Activated T-cell treated with anti-CD3 and anti-CD28 coated beads for 4 hours (primary cell): Measurements from ENCODE around the gene CES3.
"Not testable (repeated sequence)": the region's sequence is repeated elsewhere in the genome, so short reads cannot be mapped to it uniquely, and the experiment has no call there.

Experiments
- DNase-seq: peaks from one replicate; pipeline ENCODE4 v3.0.0-alpha.2; 2020

The CES3 gene

GRCh38 chr16:66974156-66974931 is 13.3 kb downstream of the CES3 start:
- not testable (repeated sequence) for DNase-seq

GRCh38 chr16:66974932-66975246 is 13.8 kb downstream of the CES3 start:
- peak; percentile 37 for DNase-seq

DNA sequence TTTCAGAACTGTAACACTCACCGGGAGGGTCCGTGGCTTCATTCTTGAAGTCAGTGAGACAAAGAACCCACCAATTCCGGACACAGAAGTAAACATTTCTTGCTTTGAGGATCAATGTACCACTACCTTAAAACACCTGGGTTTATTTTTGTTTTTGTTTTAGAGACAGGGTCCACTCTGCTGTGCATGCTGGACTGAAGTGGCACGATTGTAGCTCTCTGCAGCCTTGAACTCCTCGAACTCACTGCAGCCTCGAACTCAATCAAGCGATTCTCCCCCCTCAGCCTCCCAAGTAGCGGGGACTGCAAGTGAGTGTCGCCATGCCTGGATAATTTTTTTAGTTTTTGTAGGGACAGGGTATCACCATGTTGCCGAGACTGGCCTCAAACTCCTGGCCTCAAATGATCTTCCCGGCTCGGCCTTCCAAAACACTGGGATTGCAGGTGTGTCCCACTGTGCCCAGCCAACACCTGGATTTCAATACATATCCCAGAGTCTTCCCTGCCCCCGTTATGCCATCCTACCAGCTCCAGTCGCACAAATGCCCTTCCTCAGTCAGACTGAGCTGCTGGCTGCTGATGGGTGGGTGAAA is 14.3 kb downstream of the CES3 start:
- DNase-seq: no peak

DNA sequence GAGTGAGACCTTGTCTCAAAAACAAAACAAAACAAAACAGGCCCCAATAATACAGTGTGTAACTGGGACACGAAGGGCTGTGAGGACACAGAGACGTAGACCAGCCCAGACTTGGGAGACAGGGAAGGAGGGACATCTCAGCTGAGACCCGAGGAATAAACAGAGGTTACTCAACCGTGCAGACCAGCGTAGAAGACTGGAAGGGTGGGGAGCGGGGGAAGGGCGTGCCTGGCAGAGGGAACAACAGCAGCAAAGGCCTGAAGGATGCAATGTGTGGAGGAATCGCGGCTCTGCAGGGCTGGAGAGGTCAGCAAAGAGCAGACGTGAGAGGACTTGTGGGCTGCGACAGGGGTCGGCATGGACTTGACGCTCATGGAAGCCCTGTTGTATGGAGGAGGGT is 15.7 kb downstream of the CES3 start:
- DNase-seq: no peak

DNA sequence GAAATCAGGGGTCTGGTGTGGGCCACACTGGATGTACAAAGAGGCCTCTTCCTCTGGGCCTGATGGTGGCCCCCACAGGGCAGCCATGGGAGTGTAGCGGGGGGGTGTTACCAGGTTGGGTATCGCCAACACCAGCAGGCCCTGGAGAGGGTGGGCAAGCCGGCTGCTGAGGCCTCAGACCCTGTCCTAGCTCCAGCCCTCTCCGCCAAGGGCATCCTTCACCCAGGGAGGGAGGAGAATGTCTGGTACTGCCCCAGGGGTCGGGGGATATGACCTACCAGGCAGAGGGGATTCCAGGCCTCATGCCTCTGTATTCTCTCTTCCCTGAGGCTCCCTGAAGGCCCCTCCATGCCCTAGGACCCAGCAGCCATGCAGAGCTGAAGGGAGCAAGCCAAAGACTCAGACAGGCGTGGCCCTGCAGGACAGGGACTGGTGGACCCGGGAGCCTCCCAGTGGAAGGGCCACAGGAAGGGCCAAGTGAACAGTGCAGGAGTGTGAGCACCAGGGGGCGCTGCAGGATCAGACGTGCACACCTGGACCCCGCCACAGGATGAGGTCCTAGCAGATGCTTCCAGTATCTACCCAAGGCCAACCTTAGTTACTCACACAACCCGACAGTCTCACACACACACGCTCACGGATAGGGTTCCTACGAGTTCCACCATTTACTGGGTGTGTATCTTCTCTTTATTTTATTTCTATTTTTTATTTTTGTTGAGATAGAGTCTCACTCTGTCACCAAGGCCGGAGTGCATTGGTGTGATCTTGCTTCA is 16.5 kb downstream of the CES3 start:
- peak; percentile 88 for DNase-seq

DNA sequence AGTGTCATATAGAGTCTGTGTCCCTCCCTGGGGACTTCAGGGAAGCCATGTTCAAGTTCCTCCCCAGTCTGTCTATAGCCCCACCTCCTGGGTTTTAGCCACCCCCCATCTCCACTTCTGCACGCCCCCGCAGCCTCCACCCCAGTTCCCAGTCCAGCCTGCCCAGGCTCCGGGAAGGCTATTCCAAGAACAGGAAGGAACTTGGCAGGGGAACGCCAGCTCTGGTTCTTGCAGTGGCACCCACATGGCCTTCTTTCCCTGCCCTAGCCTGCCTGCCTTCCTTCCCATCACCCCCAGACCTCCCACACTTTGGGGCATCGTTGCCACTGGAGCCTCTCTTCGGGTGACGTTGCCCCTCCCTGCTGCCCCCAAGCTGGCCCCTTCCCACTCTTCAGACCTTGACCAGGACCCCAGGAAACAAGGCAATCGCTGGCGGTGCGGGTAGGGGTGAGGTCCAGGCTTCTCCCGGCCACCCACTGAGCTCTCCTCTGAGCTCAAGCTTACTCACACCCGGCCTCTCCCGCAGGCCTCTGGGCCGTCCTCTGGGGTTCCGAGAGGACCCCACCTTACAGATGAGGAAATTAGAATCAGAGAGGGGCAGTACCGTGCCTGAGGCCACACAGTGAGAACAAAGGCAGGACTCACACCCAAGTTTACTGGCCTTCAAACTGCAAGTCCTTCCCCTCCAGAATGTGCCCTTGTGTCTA is 18.1 kb downstream of the CES3 start:
- DNase-seq: no peak

- DNase-seq: no peak
Observed at GRCh38 chr16:66983033-66983432, 22.0 kb downstream of the CES3 start.

DNA sequence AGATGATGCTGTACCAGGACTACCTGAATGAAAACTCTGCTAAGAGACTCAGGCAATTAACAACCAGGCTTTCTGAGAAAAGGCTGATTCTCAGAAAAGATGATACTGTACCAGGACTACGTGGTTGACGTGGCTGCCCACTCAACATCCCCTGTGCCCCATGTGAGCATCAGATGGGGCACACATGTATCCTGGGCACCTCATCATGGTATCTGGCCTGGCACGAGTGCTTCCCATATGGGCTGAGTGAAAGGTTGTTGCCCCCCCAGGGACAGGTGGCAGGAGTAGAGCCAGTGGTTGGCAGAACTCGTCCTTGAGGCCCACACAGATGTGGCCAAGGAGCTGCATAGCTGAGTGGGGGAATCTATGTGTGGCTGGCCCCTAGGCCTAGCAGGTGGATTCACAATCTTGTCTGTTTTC is 23.8 kb downstream of the CES3 start:
- peak; percentile 45 for DNase-seq

- DNase-seq: no peak
Observed at GRCh38 chr16:66986559-66986958, 25.5 kb downstream of the CES3 start.

- no peak for DNase-seq
Observed at GRCh38 chr16:66988197-66988788, 27.2 kb downstream of the CES3 start, which contains the start of gene CES4A. Gene CES4A (plus strand): TSS chr16:66988589. CDS start chr16:66988773, 184 bp downstream.

DNA sequence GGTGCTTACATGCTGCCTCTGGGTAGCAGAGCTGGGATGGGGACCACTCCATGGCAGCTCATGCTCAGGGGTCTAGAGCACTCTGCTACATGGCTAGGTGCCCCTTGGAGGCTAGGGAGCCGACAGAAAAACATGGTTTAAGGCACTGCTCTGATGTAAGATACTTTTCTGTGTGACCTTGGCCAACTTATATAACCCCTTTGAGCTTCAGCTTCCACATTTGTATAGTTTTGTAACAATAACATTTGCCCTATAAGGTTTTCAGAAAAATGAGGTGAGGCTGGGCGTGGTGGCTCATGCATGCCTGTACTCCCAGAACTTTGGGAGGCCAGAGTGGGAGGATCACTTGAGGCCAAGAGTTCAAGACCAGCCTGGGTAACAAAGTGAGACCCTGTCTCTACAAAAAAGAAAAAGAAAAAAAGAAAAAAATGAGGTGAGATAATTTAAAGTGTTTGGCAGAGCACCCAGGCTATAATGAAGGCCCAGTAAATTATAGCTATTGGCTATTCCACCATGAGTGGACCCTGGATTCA is 30.5 kb downstream of the CES3 start:
- DNase-seq: no peak

- DNase-seq: not testable (repeated sequence)
Observed at GRCh38 chr16:66993558-66993957, 32.5 kb downstream of the CES3 start.

DNA sequence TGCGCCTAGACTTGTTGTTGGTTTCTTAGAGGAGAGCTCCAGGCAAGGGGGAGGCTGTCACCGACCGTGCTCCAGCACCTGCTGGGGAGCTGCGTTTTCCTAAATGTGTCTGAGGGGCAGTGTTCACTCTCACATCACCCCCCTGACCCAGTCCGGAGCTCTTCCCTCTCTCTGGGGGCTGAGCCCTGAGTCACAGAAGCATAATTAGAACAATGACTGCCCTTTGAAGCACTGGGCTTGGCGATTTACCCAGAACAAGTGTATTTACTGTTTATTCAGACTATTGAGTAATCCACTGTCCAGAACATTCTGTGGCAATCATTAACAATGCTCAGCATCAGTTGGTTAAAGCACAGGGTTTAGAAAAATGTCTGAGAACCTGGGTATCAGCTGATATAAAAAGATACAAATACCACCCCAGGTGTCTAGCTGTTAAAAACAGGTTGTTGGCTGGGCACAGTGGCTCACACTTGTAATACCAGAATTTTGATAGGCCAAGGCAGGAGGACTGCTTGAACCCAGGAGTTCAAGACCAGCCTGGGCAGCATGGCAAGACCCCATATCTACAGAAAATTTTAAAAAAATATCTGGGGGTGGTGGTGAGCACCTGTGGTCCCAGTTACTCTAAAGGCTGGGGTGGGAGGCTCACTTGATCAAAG is 35.4 kb downstream of the CES3 start:
- DNase-seq: no peak

GRCh38 chr16:66996983-66997358 is 35.9 kb downstream of the CES3 start:
- DNase-seq: no peak

DNA sequence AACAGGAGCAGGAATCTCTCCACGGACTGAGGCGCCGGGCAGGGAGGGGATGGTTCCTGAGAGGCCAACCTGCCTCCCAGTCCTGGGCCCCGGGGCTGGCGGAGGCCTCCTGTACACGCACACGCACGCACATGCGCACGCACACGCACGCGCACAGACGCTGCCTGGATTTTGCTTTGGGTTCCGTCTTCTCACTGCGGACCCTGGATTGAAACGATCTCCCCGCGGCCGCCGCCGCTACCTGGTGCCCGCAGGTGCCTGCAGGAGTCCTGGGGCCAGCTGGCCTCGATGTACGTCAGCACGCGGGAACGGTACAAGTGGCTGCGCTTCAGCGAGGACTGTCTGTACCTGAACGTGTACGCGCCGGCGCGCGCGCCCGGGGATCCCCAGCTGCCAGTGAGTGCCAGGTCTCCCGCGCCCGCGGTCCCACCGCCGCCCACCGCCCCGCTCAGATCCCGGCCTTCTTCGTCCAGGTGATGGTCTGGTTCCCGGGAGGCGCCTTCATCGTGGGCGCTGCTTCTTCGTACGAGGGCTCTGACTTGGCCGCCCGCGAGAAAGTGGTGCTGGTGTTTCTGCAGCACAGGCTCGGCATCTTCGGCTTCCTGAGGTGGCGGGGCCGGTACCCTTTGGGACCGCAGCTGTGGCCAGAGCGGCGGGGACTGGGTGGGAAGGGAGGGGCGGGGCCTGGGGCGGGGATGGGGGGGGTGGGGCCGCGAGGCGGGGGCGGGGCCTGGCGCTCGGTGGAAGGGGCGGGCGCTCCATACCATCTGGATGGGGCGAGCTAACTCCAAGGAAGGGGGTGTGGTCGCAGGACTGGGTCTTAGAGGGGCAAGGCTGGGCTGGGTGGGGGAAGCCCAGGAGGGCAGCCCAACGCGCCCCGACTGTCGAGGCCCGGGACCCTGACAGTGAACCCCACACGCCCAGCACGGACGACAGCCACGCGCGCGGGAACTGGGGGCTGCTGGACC is 39.6 kb downstream of the CES3 start:
- DNase-seq: peak; percentile 36

GRCh38 chr16:67001726-67002125 is 40.7 kb downstream of the CES3 start:
- no peak for DNase-seq

GRCh38 chr16:67006930-67007658 is 46.0 kb downstream of the CES3 start:
- no peak for DNase-seq

- DNase-seq: no peak
Observed at GRCh38 chr16:67009158-67009557, 48.1 kb downstream of the CES3 start.

DNA sequence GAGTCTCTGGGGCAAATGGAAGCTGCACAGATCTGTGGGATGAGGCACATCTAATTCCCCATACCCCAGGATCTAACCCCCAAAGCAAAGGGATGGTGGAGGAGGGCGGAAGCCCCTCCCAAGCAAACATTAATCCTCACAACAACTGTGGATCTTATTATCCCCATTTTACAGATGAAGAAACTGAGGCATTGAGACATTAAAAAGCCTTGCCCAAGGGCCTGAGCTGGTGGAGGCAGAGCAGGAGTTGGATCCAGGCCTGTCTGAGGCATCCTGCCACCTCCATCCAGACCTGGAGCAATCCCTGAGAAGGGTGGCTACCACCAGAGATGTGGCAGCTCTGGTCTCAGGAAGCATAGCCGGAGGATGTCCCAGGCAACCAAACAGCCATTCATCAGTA is 50.2 kb downstream of the CES3 start:
- DNase-seq: no peak

DNA sequence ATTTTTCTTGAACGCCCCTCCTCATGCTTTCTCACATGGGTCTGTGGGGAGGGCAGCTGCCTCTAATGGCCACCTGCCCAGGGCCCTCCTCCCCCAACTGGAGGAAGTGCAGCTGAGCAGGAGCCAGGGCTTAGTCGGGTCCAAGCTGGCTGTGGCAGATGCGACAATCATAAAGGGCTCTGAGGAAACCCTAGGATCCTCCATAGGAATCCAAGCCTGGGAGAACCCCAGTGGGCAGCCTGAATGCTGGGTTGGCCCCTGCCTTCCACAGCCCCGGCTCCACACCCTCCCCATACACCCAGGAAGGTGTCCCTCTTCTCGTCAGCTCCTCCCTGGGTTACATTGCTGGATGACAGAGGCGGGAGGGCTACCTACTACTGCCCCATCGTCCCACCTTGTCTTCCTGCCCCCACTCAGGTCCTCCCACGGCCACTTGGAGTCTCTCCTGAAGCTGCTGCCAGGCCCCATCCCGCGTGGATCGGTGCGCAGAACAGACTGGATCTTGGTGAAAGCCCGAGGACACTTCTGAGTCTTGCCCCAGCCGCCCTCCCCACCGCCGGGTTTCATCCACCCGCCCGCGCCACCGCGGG is 52.3 kb downstream of the CES3 start:
- DNase-seq: no peak
